Neural cell (in vitro differentiated cells): ENCODE measurements around the gene SDC4. TPM values are rescaled to one million over a fixed set of nuclear protein-coding genes. Genes with fewer than 3 reads are reported as not detected.
"Not testable (repeated sequence)": the region's sequence is repeated elsewhere in the genome, so short reads cannot be mapped to it uniquely, and the experiment has no call there.

Source experiments
- H2AFZ ChIP-seq: fragments of 200-600, 300-800 bp; sonication (generic), shearing (Covaris generic); 2 replicates; pipeline ENCODE4 v1.6.0; 2014; ENCODE audit warnings: low read depth, mild to moderate bottlenecking, antibody characterized with exemption, low read length, moderate library complexity
- H3F3A ChIP-seq: fragments of 200-600 bp; shearing (Covaris generic); 2 replicates; pipeline ENCODE4 v1.6.1; 2016; ENCODE audit warnings: mild to moderate bottlenecking, moderate library complexity, mixed read lengths, antibody characterized with exemption, low read length; ENCODE audit not compliant: insufficient read depth, poor library complexity, severe bottlenecking
- H3K27ac ChIP-seq: fragments of 200-600, 300-800 bp; sonication (generic), shearing (Covaris generic); 2 replicates; pipeline ENCODE4 v1.5.1; 2014; ENCODE audit warnings: mild to moderate bottlenecking, low read length, moderate library complexity
- H3K27me3 ChIP-seq: fragments of 300-800, 200-600 bp; sonication (generic), shearing (Covaris generic); 2 replicates; pipeline ENCODE4 v1.6.0; 2014; ENCODE audit warnings: mild to moderate bottlenecking, low read depth, low read length, moderate library complexity; ENCODE audit not compliant: insufficient read depth
- H3K36me3 ChIP-seq: fragments of 300-800, 200-600 bp; sonication (generic), shearing (Covaris generic); 2 replicates; pipeline ENCODE4 v1.5.1; 2014; ENCODE audit warnings: mild to moderate bottlenecking, antibody characterized with exemption, low read length, moderate library complexity; ENCODE audit not compliant: insufficient read depth
- H3K4me2 ChIP-seq: fragments of 300-800, 200-600 bp; sonication (generic), shearing (Covaris generic); 2 replicates; pipeline ENCODE4 v1.6.0; 2014; ENCODE audit warnings: mild to moderate bottlenecking, low read length
- H3K4me3 ChIP-seq: fragments of 300-800, 200-600 bp; sonication (generic), shearing (Covaris generic); 2 replicates; pipeline ENCODE4 v1.5.1; 2014; ENCODE audit warnings: mild to moderate bottlenecking, low read length, moderate library complexity
- H3K79me2 ChIP-seq: fragments of 200-600 bp; shearing (Covaris generic); replicated peaks from 2 replicates; pipeline ENCODE4 v1.6.0; 2014; ENCODE audit warnings: mild to moderate bottlenecking, low read length, moderate library complexity; ENCODE audit not compliant: insufficient read depth
- H3K9ac ChIP-seq: fragments of 300-800, 200-600 bp; sonication (generic), shearing (Covaris generic); 2 replicates; pipeline ENCODE4 v1.6.1; 2016; ENCODE audit warnings: mild to moderate bottlenecking, low read length, mixed read lengths
- H3K9me2 ChIP-seq: fragments of 200-600 bp; shearing (Covaris generic); 2 replicates; pipeline ENCODE4 v1.6.1; 2016; ENCODE audit warnings: mild to moderate bottlenecking, low read length, mixed read lengths; ENCODE audit not compliant: insufficient read depth
- H3K9me3 ChIP-seq: fragments of 200-600, 300-800 bp; sonication (generic), shearing (Covaris generic); 2 replicates; pipeline ENCODE4 v1.6.1; 2016; ENCODE audit warnings: mild to moderate bottlenecking, mixed run types, low read length, moderate library complexity, mixed read lengths
- H4K20me1 ChIP-seq: fragments of 200-600 bp; shearing (Covaris generic); 2 replicates; pipeline ENCODE4 v1.6.1; 2016; ENCODE audit warnings: mild to moderate bottlenecking, mixed run types; ENCODE audit not compliant: insufficient read depth
- EP300 ChIP-seq: fragments of 450-650 bp; conservative IDR thresholded peaks from 2 replicates; pipeline ENCODE4 v1.6.1; 2014; ENCODE audit warnings: antibody characterized with exemption, mild to moderate bottlenecking, moderate library complexity; ENCODE audit not compliant: poor library complexity, severe bottlenecking
- EZH2 ChIP-seq: fragments of 200-600, 300-800 bp; shearing (Covaris generic), sonication (generic); IDR thresholded peaks from 2 replicates; pipeline ENCODE4 v1.6.1; 2014; ENCODE audit warnings: antibody characterized with exemption, low read length, borderline replicate concordance, mild to moderate bottlenecking; ENCODE audit not compliant: insufficient read depth, poor library complexity, severe bottlenecking
- MXI1 ChIP-seq: fragments of 450-650 bp; conservative IDR thresholded peaks from 2 replicates; pipeline ENCODE4 v1.6.1; 2014; ENCODE audit warnings: antibody characterized with exemption, mild to moderate bottlenecking; ENCODE audit not compliant: poor library complexity, severe bottlenecking
- POLR2AphosphoS5 ChIP-seq: IDR thresholded peaks from 2 replicates; pipeline ENCODE4 v1.6.1; 2012
- RAD21 ChIP-seq: fragments of 450-650 bp; conservative IDR thresholded peaks from 2 replicates; pipeline ENCODE4 v1.6.1; 2014; ENCODE audit warnings: antibody characterized with exemption, mild to moderate bottlenecking, moderate library complexity
- SMC3 ChIP-seq: fragments of 450-650 bp; conservative IDR thresholded peaks from 2 replicates; pipeline ENCODE4 v1.6.1; 2014; ENCODE audit warnings: antibody characterized with exemption, mild to moderate bottlenecking, moderate library complexity; ENCODE audit not compliant: poor library complexity
- TAF1 ChIP-seq: IDR thresholded peaks from 2 replicates; pipeline ENCODE4 v1.6.1; 2012; ENCODE audit warnings: low read depth
- polyA plus RNA-seq: library from polyadenylated mRNA; depleted of rRNA; stranded (reverse); fragments of >200 nt; gene quantifications from 2 replicates; pipeline ENCODE4 v1.2.3, GENCODE V29; 2014
- TF ChIP-seq, protein P1 (sequence below): fragments of 450-650 bp; IDR thresholded peaks from 2 replicates; pipeline ENCODE4 v1.5.1; 2014; ENCODE audit warnings: antibody characterized with exemption, mild to moderate bottlenecking, moderate library complexity; ENCODE audit not compliant: poor library complexity, severe bottlenecking
- TF ChIP-seq, protein P2 (sequence below): IDR thresholded peaks from 2 replicates; pipeline ENCODE4 v1.6.1; 2012; ENCODE audit warnings: borderline replicate concordance

The SDC4 gene
- polyA plus RNA-seq, 1 donor from 2014 or later = not detected

DNA sequence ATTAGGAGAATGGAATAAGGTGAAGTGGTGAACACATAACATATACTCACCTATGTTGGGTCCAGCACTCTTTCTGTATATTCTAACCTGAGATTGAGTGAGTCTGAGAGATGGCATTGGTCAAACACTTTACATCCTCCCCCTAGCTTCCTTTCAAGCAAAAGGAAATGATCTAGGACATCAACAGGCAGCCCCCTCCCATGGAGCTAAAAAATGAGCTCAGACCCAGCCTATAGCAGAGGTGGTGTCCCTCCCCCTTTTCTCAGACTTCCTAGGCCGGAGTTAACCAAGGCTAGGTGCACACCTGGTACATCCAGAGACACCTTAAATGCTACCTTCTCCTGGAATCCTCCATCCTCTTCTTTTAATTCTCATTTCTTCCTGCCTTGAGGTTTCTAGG lies 5.5 kb upstream of the SDC4 start:
- H3K9me3 ChIP-seq = no peaks in the 10 kb centered on the region
- H4K20me1 ChIP-seq = no peaks in the 10 kb centered on the region
- H3K79me2 ChIP-seq = no peaks in the 10 kb centered on the region
- H3F3A ChIP-seq = no peaks in the 10 kb centered on the region
- H3K4me2 ChIP-seq = no peak overlapping the region
- no peaks in the 10 kb centered on the region for H3K27me3 ChIP-seq
- no peak overlapping the region for H3K4me3 ChIP-seq
- TF ChIP-seq SMC3 (no peak), TAF1 (no peak), MXI1 (no peak), RAD21 (no peak), EZH2 (no peak), POLR2AphosphoS5 (no peak), EP300 (no peak)
- TF ChIP-seq, protein P1, sequence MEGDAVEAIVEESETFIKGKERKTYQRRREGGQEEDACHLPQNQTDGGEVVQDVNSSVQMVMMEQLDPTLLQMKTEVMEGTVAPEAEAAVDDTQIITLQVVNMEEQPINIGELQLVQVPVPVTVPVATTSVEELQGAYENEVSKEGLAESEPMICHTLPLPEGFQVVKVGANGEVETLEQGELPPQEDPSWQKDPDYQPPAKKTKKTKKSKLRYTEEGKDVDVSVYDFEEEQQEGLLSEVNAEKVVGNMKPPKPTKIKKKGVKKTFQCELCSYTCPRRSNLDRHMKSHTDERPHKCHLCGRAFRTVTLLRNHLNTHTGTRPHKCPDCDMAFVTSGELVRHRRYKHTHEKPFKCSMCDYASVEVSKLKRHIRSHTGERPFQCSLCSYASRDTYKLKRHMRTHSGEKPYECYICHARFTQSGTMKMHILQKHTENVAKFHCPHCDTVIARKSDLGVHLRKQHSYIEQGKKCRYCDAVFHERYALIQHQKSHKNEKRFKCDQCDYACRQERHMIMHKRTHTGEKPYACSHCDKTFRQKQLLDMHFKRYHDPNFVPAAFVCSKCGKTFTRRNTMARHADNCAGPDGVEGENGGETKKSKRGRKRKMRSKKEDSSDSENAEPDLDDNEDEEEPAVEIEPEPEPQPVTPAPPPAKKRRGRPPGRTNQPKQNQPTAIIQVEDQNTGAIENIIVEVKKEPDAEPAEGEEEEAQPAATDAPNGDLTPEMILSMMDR = no peak
- TF ChIP-seq, protein P2, sequence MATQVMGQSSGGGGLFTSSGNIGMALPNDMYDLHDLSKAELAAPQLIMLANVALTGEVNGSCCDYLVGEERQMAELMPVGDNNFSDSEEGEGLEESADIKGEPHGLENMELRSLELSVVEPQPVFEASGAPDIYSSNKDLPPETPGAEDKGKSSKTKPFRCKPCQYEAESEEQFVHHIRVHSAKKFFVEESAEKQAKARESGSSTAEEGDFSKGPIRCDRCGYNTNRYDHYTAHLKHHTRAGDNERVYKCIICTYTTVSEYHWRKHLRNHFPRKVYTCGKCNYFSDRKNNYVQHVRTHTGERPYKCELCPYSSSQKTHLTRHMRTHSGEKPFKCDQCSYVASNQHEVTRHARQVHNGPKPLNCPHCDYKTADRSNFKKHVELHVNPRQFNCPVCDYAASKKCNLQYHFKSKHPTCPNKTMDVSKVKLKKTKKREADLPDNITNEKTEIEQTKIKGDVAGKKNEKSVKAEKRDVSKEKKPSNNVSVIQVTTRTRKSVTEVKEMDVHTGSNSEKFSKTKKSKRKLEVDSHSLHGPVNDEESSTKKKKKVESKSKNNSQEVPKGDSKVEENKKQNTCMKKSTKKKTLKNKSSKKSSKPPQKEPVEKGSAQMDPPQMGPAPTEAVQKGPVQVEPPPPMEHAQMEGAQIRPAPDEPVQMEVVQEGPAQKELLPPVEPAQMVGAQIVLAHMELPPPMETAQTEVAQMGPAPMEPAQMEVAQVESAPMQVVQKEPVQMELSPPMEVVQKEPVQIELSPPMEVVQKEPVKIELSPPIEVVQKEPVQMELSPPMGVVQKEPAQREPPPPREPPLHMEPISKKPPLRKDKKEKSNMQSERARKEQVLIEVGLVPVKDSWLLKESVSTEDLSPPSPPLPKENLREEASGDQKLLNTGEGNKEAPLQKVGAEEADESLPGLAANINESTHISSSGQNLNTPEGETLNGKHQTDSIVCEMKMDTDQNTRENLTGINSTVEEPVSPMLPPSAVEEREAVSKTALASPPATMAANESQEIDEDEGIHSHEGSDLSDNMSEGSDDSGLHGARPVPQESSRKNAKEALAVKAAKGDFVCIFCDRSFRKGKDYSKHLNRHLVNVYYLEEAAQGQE = no peak
- H2AFZ ChIP-seq = no peak overlapping the region
- H3K9ac ChIP-seq = no peak overlapping the region
- H3K9me2 ChIP-seq = no peaks in the 10 kb centered on the region
- no peak overlapping the region for H3K27ac ChIP-seq
- no peaks in the 10 kb centered on the region for H3K36me3 ChIP-seq

DNA sequence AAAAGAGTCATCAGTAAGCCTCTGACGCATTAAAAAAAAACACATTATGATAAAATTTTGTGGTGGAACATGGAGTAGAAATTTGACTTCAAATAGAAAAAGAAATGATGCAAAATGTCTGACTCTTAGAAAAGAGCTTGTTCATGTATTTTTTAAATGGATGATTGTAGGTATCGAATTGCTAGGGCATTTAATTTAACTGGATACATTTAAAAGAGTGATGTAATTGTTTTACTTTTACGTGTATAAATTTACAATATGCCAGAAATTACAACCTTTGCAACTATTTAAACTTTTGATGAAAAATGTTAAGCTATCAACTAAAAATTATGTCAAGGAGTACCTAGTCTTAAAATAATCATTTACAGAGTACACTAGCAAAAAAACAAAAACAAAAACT lies 4.5 kb upstream of the SDC4 start:
- Histone ChIP-seq H3K27ac (no peak overlapping the region), H3K9me3 (no peaks in the 10 kb centered on the region), H3K79me2 (no peaks in the 10 kb centered on the region)

DNA sequence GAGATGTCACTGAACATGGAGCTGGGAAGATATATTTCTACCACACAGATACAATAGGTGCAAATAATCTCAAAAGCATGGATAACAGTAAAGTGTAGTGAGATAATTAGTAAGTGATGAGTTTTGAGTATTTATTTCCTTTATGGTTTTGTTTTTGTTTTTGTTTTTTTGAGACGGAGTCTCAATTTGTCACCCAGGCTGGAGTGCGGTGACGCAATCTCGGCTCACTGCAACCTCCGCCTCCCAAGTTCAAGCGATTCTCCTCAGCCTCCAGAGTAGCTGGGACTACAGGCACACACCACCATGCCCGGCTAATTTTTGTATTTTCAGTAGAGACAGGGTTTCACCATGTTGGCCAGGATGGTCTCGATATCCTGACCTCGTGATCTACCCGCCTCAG lies 2.6 kb upstream of the SDC4 start:
- not testable (repeated sequence) for H3K9me2 ChIP-seq, H3K4me2 ChIP-seq, H3K36me3 ChIP-seq, H2AFZ ChIP-seq, H3K9ac ChIP-seq, H3F3A ChIP-seq, H4K20me1 ChIP-seq, H3K9me3 ChIP-seq, H3K4me3 ChIP-seq, H3K27ac ChIP-seq, H3K79me2 ChIP-seq
- H3K27me3 ChIP-seq = peaks cover 15% of the 10 kb centered on the region

More for the DNA sequence above, 4.5 kb upstream of the SDC4 start:
- Histone ChIP-seq H3K36me3 (no peaks in the 10 kb centered on the region), H3K4me2 (no peak overlapping the region), H3F3A (no peaks in the 10 kb centered on the region), H3K4me3 (no peak overlapping the region), H3K27me3 (peaks cover 8% of the 10 kb centered on the region), H3K9me2 (no peaks in the 10 kb centered on the region), H2AFZ (no peak overlapping the region), H4K20me1 (no peaks in the 10 kb centered on the region), H3K9ac (no peak overlapping the region)
- no peak for TF ChIP-seq TAF1
- no peak for TF ChIP-seq MXI1
